ENCODE results near the gene PAK4. TPM values are rescaled to one million over a fixed set of nuclear protein-coding genes. Genes with fewer than 3 reads are reported as not detected.

PAK4 gene
- total and polyA plus RNA-seq, 10 of the 15 experiments (the other 5 are each of a cell fraction or from before 2014, with no cell fraction given): 0.08 to 19.3 (median 5.9) TPM

GRCh38 chr19:39183104-39183503 is 57.5 kb downstream of the PAK4 start:
- intact Hi-C loops (cut with micrococcal nuclease; ENCODE audit: unreplicated experiment) (no loop called here), in situ Hi-C loops (cut with MboI) (no loop called here)
- Histone ChIP-seq H3K4me2 (ENCODE audit: control insufficient read depth, insufficient read depth) (no peak overlapping the region), H3K4me1 (ENCODE audit: control insufficient read depth, insufficient read depth, low read length) (no peaks in the 10 kb centered on the region), H3K9ac (ENCODE audit: control insufficient read depth, insufficient read depth, low read length) (no peak overlapping the region), H3K4me3 (no peak overlapping the region), H2AFZ (ENCODE audit: control insufficient read depth, low read depth, low read length) (no peak overlapping the region), H3K9me3 (replicated peaks; ENCODE audit: control insufficient read depth, insufficient read depth, low read length) (no peaks in the 10 kb centered on the region), H3K27me3 (replicated peaks in 1 of 2; ENCODE audit: control insufficient read depth in 2 of 2, insufficient read depth in 2 of 2, low read length in 1 of 2) (no peaks in the 10 kb centered on the region), H4K20me1 (ENCODE audit: control insufficient read depth, insufficient read depth) (no peaks in the 10 kb centered on the region; the same call in 1 of the 2 replicates), H3K36me3 (ENCODE audit: control insufficient read depth in 2 of 2, insufficient read depth in 2 of 2, low read length in 1 of 2) (peaks cover 0 to 2% of the 10 kb centered on the region in 2 experiments; a peak in 2 of 4 replicates), H3K27ac (ENCODE audit: control insufficient read depth, insufficient read depth) (no peak overlapping the region), H3K79me2 (ENCODE audit: control insufficient read depth, insufficient read depth, low read length) (no peaks in the 10 kb centered on the region)
- FAIRE-seq (no peak), DNase-seq (ENCODE audit: low read depth, low spot score) (no peak), ATAC-seq (no peak)
- TF ChIP-seq RB1 (IDR thresholded peaks at IDR 0.05; ENCODE audit: borderline replicate concordance) (no peak), CEBPB (IDR thresholded peaks at IDR 0.05; ENCODE audit: borderline replicate concordance in 1 of 2, low read depth in 2 of 2, low read length in 2 of 2) (no peak), NFIC (IDR thresholded peaks at IDR 0.05; ENCODE audit: low read depth, low read length) (no peak), CTCF (IDR thresholded peaks at IDR 0.05 in 2 of 3, conservative IDR thresholded peaks at IDR 0.05 in 1 of 3; ENCODE audit: control insufficient read depth in 2 of 3, extremely low read depth in 1 of 3, insufficient read depth in 1 of 3, low read depth in 3 of 3, low read length in 3 of 3) (no peak), GATAD2B (conservative IDR thresholded peaks at IDR 0.05; ENCODE audit: low read depth) (no peak), ZNF24 (IDR thresholded peaks at IDR 0.05) (no peak), PML (IDR thresholded peaks at IDR 0.05; ENCODE audit: low read length) (no peak), ASH2L (IDR thresholded peaks at IDR 0.05; ENCODE audit: borderline replicate concordance, low read depth) (no peak), PKNOX1 (IDR thresholded peaks at IDR 0.05) (no peak), SRF (IDR thresholded peaks at IDR 0.05; ENCODE audit: low read depth in 2 of 2, low read length in 2 of 2) (no peak), NBN (IDR thresholded peaks at IDR 0.05) (no peak), USF2 (IDR thresholded peaks at IDR 0.05; ENCODE audit: borderline replicate concordance, low read depth, low read length) (no peak), SPI1 (IDR thresholded peaks at IDR 0.05; ENCODE audit: borderline replicate concordance, insufficient read depth, low read depth, low read length) (no peak), CREM (IDR thresholded peaks at IDR 0.05; ENCODE audit: low read depth) (no peak), BRCA1 (IDR thresholded peaks at IDR 0.05; ENCODE audit: low read depth, low read length) (no peak), SMARCA5 (IDR thresholded peaks at IDR 0.05) (no peak), CREB1 (IDR thresholded peaks at IDR 0.05; ENCODE audit: low read depth) (no peak), ELK1 (IDR thresholded peaks at IDR 0.05; ENCODE audit: low read depth, low read length) (no peak)
- CTCF ChIA-PET: no interaction called here
- RAD21 ChIA-PET (ENCODE audit: unreplicated experiment): no interaction called here
- 74% methylated on average over 8 of the region's 8 CpGs for WGBS (ENCODE audit: insufficient coverage, insufficient replicate concordance, low lambda C conversion rate, missing lambda C conversion rate)
- SMC1A ChIA-PET (ENCODE audit: uncharacterized antibody, unreplicated experiment): interaction anchor here (0.6 kb wide), 1 partner anchor 303 kb away, joined by 3 read pairs; no protein-coding TSS in a partner anchor
- BruUV-seq (replicated peaks): no TSS peak
- POLR2A ChIA-PET: no interaction called here
